Astrocyte of the spinal cord (primary cell): ENCODE measurements around the gene VPS16.

Experiments
- DNase-seq: peaks from one replicate; pipeline ENCODE4 v3.0.0; 2011; ENCODE audit warnings: low read depth, low spot score
- H3K4me3 ChIP-seq: 2 replicates; pipeline ENCODE4 v1.5.1; 2011; ENCODE audit warnings: low read depth, mild to moderate bottlenecking, low read length, moderate library complexity
- in situ Hi-C: cut with HindIII; loops from 2 replicates; pipeline ENCODE4 v1.10.0; 2017; ENCODE audit warnings: low sequenced_read_pairs
- TF ChIP-seq, protein P1 (sequence below): IDR thresholded peaks from 2 replicates; pipeline ENCODE4 v1.5.1; 2012; ENCODE audit warnings: low read depth, mild to moderate bottlenecking, low read length, inconsistent platforms

Gene VPS16

DNA sequence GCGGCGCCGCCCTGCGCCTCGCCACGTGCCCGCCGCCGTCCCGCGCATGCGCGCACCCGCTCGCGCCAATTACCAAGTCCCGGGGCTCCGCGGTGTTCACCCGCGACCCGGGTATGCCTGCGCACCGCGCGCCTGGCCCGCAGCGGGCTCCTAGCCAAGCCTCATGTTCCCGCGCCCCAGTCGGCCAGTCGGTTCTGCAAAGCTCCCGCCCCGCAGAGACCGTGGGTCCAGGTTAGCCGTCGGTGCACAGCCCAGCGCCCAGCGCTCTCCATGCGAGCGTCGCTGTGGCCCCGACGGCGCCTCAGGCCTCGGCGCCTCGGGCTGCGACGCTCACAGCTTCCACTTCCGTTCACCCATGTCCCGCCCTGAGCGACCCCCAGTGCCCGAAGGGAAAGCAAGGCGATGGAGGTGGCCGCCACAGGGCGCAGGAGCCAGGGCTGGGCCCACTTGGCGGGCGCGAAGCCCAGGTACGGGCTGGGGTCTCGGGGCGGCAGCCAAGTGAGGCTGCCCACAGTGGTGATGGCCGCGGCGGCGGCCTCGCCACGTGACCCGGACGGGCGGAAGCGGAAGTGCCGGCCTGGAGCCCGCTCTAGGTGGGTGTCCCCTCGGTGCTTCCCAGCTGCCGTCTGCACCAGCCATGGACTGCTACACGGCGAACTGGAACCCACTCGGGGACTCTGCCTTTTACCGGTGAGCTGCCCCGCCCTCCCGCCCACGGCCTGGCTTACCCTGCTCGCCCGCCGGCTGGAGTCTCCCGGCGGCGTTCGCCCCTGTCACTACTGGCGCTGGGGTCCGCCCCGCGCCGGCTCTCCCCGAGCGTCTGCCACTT, at the start of gene VPS16, which contains the start of gene PCED1A:
Gene VPS16 (plus strand): TSS at position 608 of the 829 bp plus-strand sequence. CDS start 30 bp downstream, at position 638.
Gene PCED1A (minus strand): TSS at position 518 of the 829 bp plus-strand sequence. CDS start 743 bp downstream, outside the sequence.
- H3K4me3 ChIP-seq = peak within 1 kb of the TSS; percentile 75
- TF ChIP-seq, protein P1, sequence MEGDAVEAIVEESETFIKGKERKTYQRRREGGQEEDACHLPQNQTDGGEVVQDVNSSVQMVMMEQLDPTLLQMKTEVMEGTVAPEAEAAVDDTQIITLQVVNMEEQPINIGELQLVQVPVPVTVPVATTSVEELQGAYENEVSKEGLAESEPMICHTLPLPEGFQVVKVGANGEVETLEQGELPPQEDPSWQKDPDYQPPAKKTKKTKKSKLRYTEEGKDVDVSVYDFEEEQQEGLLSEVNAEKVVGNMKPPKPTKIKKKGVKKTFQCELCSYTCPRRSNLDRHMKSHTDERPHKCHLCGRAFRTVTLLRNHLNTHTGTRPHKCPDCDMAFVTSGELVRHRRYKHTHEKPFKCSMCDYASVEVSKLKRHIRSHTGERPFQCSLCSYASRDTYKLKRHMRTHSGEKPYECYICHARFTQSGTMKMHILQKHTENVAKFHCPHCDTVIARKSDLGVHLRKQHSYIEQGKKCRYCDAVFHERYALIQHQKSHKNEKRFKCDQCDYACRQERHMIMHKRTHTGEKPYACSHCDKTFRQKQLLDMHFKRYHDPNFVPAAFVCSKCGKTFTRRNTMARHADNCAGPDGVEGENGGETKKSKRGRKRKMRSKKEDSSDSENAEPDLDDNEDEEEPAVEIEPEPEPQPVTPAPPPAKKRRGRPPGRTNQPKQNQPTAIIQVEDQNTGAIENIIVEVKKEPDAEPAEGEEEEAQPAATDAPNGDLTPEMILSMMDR = no peak
- DNase-seq = peak; percentile 86
- in situ Hi-C loops = no loop called here

GRCh38 chr20:2793471-2793870, 47.1 kb upstream of the VPS16 start:
- no peak overlapping the region for H3K4me3 ChIP-seq
- no peak for DNase-seq
- TF ChIP-seq, protein P1 = no peak
- in situ Hi-C loops = no loop called here

DNA sequence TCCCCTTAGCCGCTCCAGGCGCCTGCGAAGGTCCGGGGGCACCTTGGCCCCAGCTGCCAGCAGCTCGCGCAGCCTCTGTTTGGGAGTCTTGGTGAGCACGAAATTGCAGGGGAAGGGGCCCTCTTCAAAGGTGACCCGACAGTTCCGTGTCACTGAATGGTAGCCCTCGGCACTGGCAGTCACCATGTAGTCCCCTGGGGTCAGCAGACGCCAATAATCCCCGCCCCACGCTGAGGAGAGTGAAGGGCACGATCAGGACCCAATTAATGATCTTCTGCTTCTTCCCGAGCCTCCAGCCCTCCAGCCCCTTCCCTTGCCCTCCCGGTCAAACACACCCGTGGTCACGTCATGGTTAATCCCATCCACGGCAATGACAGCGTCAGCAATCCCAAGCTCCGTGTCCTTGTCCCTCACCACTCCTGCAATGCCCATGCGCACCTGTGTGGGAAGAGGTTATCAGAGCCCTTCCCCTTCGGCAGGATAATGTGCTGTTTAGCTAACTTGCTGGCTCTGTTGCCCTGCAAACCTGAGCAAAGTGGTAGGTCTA, 46.3 kb upstream of the VPS16 start:
- no peak for DNase-seq
- TF ChIP-seq, protein P1 = no peak
- in situ Hi-C loops = no loop called here
- H3K4me3 ChIP-seq = no peak overlapping the region

DNA sequence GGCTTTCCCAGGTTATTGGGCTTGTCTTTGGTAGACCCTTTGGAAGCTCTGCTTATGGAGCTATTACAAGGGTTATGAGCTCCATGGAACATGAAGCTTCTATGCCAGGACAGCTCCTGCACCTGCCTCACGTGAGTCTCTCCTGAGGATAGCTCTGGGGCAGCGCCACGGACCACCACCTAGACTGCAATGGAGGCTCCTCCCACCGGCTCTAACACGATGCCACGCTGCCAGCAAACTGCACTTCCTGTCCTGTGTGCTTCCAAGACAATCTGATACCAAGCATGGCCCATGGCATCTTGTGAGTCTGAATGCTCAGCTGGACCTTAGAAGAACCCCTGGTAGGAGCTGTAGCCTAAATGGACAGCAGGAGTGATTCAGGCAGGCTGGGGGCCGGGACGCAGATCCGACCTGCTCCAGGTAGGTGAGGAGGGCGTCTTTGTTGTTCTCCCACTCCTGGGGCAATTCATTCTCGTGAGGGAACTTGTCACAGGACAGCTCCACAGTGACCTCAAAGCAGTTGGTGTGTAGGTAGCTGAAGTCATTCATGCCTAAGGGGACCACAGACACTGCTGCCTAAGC, 45.6 kb upstream of the VPS16 start:
- H3K4me3 ChIP-seq = no peak overlapping the region
- TF ChIP-seq, protein P1 = no peak
- in situ Hi-C loops = no loop called here
- no peak for DNase-seq

DNA sequence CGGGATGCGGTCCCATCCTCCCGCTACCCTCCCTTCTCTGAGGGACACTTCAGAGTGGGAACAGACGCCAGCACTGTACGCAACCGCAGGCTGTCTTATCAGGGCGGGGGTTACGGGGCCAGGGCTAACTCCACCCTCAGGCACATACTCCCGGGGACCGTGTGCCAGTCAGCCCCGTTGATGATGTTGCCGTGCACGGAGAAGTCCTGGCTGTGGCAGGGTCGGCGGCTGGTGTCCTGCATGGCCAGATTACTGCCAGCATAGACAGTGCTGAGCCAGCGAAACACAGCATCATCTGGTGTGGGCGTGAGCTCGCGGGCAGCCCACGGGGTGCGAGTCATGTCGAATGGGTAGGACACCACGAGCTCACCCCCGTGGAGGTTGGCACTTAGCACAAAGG, 45.1 kb upstream of the VPS16 start:
- in situ Hi-C loops = no loop called here
- TF ChIP-seq, protein P1 = no peak
- no peak for DNase-seq
- no peak overlapping the region for H3K4me3 ChIP-seq

DNA sequence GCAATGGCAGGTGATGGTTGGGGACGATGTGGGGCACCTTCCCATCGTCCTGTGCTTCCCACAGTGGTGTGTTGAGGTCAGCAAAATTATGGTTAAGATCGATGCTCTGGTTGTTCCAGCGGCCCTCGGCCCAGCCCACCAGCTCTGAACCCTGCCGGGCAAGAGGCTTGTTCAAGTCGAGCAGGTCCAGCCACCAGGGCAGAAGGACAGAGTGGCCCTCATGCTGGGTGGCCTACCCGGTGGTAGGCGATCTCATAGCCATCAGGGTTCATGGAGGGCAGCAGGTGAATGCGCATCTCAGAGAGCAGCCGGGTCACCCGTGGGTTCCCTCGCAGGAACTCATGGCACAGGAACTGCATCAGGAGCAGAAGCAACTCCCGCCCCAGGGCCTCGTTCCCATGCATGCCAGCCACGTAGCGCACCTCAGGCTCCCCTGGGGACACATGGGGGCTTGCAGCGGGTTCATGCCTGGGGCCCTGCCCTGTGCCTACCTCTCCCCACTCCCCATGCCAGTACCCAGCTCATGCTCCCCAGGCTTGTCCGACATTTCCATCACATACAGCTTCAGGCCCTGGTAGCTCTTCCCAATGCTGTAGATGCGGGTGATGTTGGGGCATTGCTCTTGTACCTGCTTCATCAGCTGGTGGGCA, 44.4 kb upstream of the VPS16 start:
- no peak overlapping the region for H3K4me3 ChIP-seq
- in situ Hi-C loops = no loop called here
- TF ChIP-seq, protein P1 = no peak
- DNase-seq = no peak
